Omental fat pad (tissue), 4 donors: ENCODE measurements around the gene COPB2. TPM values are rescaled to one million over a fixed set of nuclear protein-coding genes. Genes with fewer than 3 reads are reported as not detected.

Experiments
- ATAC-seq: fragments of 150-250 bp; one replicate; pipeline ENCODE4 v1.9.1; 2016; ENCODE audit warnings: mild to moderate bottlenecking, moderate library complexity; ENCODE audit not compliant: low FRiP score
- DNase-seq: peaks from one replicate; pipeline ENCODE4 v3.0.0-alpha.2; 2019; ENCODE audit warnings: low spot score
- CTCF ChIP-seq, 3 donors: fragments of 450-650 bp; IDR thresholded peaks; one replicate each; pipeline ENCODE4 v1.5.1; 2016 to 2017; ENCODE audit warnings: antibody characterized with exemption in 3 of 3, mild to moderate bottlenecking in 3 of 3, moderate library complexity in 2 of 3
- total RNA-seq, 4 donors: library from RNA; depleted of rRNA; stranded (reverse); fragments of >200 nt; gene quantifications; one replicate each; pipeline ENCODE4 v1.1.0, GENCODE V29; 2016

Gene COPB2
- total RNA-seq, 4 donors from 2014 or later, result 77.1 to 97.6 (median 91.1) TPM

- DNase-seq (no peak), ATAC-seq (no peak)
- no peak for TF ChIP-seq CTCF (IDR thresholded peaks at IDR 0.05)
These were observed 12.1 kb downstream of the COPB2 start for GRCh38 chr3:139377378-139377777.

GRCh38 chr3:139374099-139374498 is 15.3 kb downstream of the COPB2 start:
- DNase-seq, result no peak
- no peak for TF ChIP-seq CTCF (IDR thresholded peaks at IDR 0.05)
- no peak for ATAC-seq

GRCh38 chr3:139364549-139364948 is 24.9 kb downstream of the COPB2 start:
- no peak for TF ChIP-seq CTCF (IDR thresholded peaks at IDR 0.05)
- no peak for ATAC-seq
- no peak for DNase-seq

- ATAC-seq (no peak), DNase-seq (no peak)
- TF ChIP-seq CTCF (IDR thresholded peaks at IDR 0.05), result no peak
These were observed 28.2 kb downstream of the COPB2 start for GRCh38 chr3:139361276-139361675.

GRCh38 chr3:139358841-139359562 is 30.4 kb downstream of the COPB2 start:
- no peak for DNase-seq
- ATAC-seq, result no peak
- no peak for TF ChIP-seq CTCF (IDR thresholded peaks at IDR 0.05)

- DNase-seq, result no peak
- ATAC-seq, result no peak
- no peak for TF ChIP-seq CTCF (IDR thresholded peaks at IDR 0.05)
These were observed 31.5 kb downstream of the COPB2 start for GRCh38 chr3:139357899-139358298.

GRCh38 chr3:139355891-139356290 is 33.6 kb downstream of the COPB2 start:
- no peak for ATAC-seq
- no peak for TF ChIP-seq CTCF (IDR thresholded peaks at IDR 0.05)
- DNase-seq, result no peak
